Nephron (organoid): ENCODE results near the gene GLP1R.

Experiments
- H3K27ac Mint-ChIP-seq, 3 experiments: 2 replicates each; pipeline ENCODE4 v1.8.0; 2020; ENCODE audit warnings: mixed read lengths in 3 of 3, mild to moderate bottlenecking in 2 of 3, moderate library complexity in 1 of 3
- H3K27me3 Mint-ChIP-seq: 2 replicates; pipeline ENCODE4 v1.8.0; 2021; ENCODE audit warnings: low read depth, mild to moderate bottlenecking, moderate library complexity, mixed read lengths
- H3K36me3 Mint-ChIP-seq: 2 replicates; pipeline ENCODE4 v1.8.0; 2020; ENCODE audit warnings: low read depth, mixed read lengths
- H3K4me1 Mint-ChIP-seq: 2 replicates; pipeline ENCODE4 v1.8.0; 2020; ENCODE audit warnings: mixed read lengths
- H3K4me3 Mint-ChIP-seq, 3 experiments: 2 replicates each; pipeline ENCODE4 v1.8.0; 2020; ENCODE audit warnings: mild to moderate bottlenecking in 3 of 3, mixed read lengths in 3 of 3, moderate library complexity in 2 of 3
- H3K9me3 Mint-ChIP-seq: 2 replicates; pipeline ENCODE4 v1.8.0; 2020; ENCODE audit warnings: mixed read lengths
- TF ChIP-seq, protein P1 (sequence below), 3 experiments: fragments of 200-600 bp; sonication (generic); IDR thresholded peaks; one replicate each; pipeline ENCODE4 v1.5.0; 2021; ENCODE audit warnings: antibody characterized with exemption in 3 of 3; ENCODE audit not compliant: unreplicated experiment in 3 of 3

GLP1R gene

DNA sequence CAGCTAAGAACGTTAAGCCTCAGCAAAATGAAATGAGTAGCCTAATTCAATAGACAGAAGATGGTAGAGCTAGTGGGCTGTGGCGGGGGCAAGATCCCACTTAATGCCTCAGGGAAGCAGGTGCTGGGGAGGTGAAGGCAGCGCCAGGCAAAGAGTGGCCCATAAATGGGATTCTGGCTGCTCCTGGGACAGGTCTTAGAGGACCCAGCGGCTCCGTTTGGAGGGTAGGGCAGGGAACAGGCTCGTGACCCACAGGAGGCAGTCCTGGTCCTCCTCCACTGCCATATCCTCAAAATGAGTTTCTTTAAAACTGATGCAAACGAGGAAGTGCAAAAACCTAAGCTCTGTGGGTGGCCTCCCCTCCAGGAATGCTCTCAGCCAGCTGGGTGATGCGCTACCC, 33.7 kb downstream of the GLP1R start:
- Mint-ChIP-seq H3K9me3 (no peaks in the 10 kb centered on the region), H3K36me3 (no peaks in the 10 kb centered on the region), H3K4me1 (no peaks in the 10 kb centered on the region), H3K27me3 (peaks cover 70% of the 10 kb centered on the region), H3K4me3 (no peak overlapping the region), H3K27ac (no peak overlapping the region)
- TF ChIP-seq, protein P1, sequence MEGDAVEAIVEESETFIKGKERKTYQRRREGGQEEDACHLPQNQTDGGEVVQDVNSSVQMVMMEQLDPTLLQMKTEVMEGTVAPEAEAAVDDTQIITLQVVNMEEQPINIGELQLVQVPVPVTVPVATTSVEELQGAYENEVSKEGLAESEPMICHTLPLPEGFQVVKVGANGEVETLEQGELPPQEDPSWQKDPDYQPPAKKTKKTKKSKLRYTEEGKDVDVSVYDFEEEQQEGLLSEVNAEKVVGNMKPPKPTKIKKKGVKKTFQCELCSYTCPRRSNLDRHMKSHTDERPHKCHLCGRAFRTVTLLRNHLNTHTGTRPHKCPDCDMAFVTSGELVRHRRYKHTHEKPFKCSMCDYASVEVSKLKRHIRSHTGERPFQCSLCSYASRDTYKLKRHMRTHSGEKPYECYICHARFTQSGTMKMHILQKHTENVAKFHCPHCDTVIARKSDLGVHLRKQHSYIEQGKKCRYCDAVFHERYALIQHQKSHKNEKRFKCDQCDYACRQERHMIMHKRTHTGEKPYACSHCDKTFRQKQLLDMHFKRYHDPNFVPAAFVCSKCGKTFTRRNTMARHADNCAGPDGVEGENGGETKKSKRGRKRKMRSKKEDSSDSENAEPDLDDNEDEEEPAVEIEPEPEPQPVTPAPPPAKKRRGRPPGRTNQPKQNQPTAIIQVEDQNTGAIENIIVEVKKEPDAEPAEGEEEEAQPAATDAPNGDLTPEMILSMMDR (IDR thresholded peaks at IDR 0.05; ENCODE audit: unreplicated experiment in 3 of 3): no peak

DNA sequence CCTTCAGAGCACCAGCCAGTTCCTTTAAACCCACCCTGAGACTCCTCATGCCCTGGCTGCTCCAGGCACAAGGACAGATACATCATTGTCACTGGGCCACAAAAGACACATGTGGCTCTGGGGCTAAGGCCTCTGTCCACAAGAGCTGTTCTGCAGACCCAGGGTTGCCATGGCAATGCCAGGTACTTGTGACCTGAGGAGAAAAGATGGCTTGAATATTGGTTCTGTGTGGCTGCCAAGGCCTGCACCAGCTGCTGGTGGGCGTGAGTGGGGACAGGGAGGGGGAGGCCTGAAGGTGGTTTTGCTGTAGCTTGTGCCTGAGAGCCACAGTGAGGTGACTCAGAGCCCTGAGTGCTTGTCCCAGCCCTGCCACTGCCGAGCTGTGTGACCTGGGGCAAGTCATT, 34.7 kb downstream of the GLP1R start:
- no peaks in the 10 kb centered on the region for H3K9me3 Mint-ChIP-seq

DNA sequence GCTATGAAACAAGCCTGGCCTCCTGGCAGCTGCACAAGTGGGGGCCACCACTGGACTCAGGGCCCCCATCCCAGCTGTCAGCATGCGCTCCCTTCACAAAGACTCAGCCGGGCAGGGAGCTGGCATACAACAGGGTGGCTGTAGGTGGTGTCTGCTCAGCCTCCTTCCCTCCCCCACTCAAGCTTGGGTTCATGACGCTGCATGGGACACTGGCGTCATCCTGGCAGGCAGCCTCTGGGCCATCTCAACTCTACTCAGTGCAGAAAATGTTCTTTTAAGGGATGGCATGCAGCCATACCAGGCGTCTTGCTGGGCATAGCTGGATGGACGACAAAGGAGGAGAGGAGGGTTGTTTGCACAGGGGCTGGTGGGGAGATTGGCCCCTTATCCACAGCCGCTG, 35.9 kb downstream of the GLP1R start:
- no peak overlapping the region for H3K4me3 Mint-ChIP-seq
- peaks cover 8% of the 10 kb centered on the region for H3K4me1 Mint-ChIP-seq
- peaks cover 78% of the 10 kb centered on the region for H3K27me3 Mint-ChIP-seq
- H3K36me3 Mint-ChIP-seq: no peaks in the 10 kb centered on the region
- H3K27ac Mint-ChIP-seq: no peak overlapping the region
- TF ChIP-seq, protein P1 (IDR thresholded peaks at IDR 0.05; ENCODE audit: unreplicated experiment in 3 of 3): no peak
- H3K9me3 Mint-ChIP-seq: no peaks in the 10 kb centered on the region

More for the DNA sequence above, 34.7 kb downstream of the GLP1R start:
- H3K27me3 Mint-ChIP-seq: peaks cover 79% of the 10 kb centered on the region
- peaks cover 3% of the 10 kb centered on the region for H3K4me1 Mint-ChIP-seq
- H3K4me3 Mint-ChIP-seq: no peak overlapping the region
- no peak overlapping the region for H3K27ac Mint-ChIP-seq
- no peaks in the 10 kb centered on the region for H3K36me3 Mint-ChIP-seq
- TF ChIP-seq, protein P1 (IDR thresholded peaks at IDR 0.05; ENCODE audit: unreplicated experiment in 3 of 3): no peak

DNA sequence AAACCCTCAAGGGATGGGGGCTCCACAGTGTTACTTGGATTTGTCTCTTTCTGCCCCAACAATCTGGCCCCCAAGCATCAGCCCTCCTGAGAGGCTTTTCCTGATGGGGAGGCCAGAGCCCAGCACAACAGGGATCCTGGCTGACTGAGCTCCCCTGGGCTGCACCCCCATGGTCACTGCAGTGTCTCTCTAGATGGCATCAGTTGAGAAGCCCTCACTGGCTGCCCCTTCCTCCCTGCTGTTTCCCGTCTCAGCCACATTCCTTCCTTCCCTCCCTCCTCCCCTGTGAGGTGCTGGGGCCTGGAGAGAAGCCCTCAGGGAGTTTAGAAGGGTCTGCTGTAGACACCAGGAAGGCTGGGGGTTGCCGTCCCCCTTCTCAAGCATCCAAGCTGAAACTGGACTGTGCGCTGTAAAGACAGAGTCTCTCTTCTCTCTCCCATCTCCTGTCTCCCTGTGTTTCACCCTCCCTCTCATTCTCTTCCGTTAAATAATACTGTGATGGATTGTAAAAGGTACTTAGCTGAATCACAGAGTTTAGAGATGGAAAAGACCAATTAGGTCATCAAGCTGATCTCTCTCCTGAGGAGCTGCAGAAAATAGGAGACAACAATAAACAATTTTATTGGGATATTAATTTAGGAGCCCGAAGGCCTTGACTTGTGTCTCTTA, 36.7 kb downstream of the GLP1R start:
- H3K4me1 Mint-ChIP-seq: peaks cover 8% of the 10 kb centered on the region
- peaks cover 77% of the 10 kb centered on the region for H3K27me3 Mint-ChIP-seq
- no peaks in the 10 kb centered on the region for H3K9me3 Mint-ChIP-seq
- TF ChIP-seq, protein P1 (IDR thresholded peaks at IDR 0.05; ENCODE audit: unreplicated experiment in 3 of 3): no peak
- no peak overlapping the region for H3K4me3 Mint-ChIP-seq
- no peaks in the 10 kb centered on the region for H3K36me3 Mint-ChIP-seq
- H3K27ac Mint-ChIP-seq: no peak overlapping the region

DNA sequence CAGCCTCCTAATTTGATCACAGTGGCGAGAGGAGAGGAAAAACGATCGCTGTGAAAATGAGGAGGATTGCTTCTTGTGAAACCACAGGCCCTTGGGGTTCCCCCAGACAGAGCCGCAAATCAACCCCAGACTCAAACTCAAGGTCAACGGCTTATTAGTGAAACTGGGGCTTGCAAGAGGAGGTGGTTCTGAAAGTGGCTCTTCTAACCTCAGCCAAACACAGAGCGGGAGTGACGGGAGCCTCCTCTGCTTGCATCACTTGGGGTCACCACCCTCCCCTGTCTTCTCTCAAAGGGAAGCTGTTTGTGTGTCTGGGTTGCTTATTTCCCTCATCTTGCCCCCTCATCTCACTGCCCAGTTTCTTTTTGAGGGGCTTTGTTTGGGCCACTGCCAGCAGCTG, 37.7 kb downstream of the GLP1R start:
- no peak overlapping the region for H3K4me3 Mint-ChIP-seq
- no peaks in the 10 kb centered on the region for H3K36me3 Mint-ChIP-seq
- H3K27ac Mint-ChIP-seq: no peak overlapping the region
- peaks cover 79% of the 10 kb centered on the region for H3K27me3 Mint-ChIP-seq
- TF ChIP-seq, protein P1 (IDR thresholded peaks at IDR 0.05; ENCODE audit: unreplicated experiment in 3 of 3): no peak
- no peaks in the 10 kb centered on the region for H3K9me3 Mint-ChIP-seq
- peaks cover 8% of the 10 kb centered on the region for H3K4me1 Mint-ChIP-seq

DNA sequence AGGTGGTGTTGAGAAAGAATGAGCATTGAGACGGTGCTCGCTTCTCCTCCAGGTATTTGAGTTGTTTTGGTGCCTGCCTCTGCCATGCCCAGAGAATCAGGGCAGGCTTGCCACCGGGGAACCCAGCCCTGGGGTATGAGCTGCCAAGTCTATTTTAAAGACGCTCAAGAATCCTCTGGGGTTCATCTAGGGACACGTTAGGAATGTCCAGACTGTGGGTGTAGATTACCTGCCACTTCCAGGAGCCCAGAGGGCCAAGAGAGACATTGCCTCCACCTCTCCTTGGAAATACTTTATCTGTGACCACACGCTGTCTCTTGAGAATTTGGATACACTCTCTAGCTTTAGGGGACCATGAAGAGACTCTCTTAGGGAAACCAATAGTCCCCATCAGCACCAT, 38.1 kb downstream of the GLP1R start:
- Mint-ChIP-seq H3K9me3 (no peaks in the 10 kb centered on the region), H3K4me1 (peaks cover 8% of the 10 kb centered on the region), H3K27me3 (peaks cover 82% of the 10 kb centered on the region), H3K36me3 (no peaks in the 10 kb centered on the region), H3K4me3 (no peak overlapping the region), H3K27ac (no peak overlapping the region)
- TF ChIP-seq, protein P1 (IDR thresholded peaks at IDR 0.05; ENCODE audit: unreplicated experiment in 3 of 3): no peak
